SH-SY5Y (cell line): ENCODE measurements around the gene ACSL5.

Experiments used
- GATA2 ChIP-seq: IDR thresholded peaks from 2 replicates; pipeline ENCODE4 v1.6.1; 2011; ENCODE audit warnings: mild to moderate bottlenecking, low read depth, low read length
- GATA3 ChIP-seq: IDR thresholded peaks from 2 replicates; pipeline ENCODE4 v1.6.1; 2011; ENCODE audit warnings: low read depth, mild to moderate bottlenecking, low read length, moderate library complexity

DNA sequence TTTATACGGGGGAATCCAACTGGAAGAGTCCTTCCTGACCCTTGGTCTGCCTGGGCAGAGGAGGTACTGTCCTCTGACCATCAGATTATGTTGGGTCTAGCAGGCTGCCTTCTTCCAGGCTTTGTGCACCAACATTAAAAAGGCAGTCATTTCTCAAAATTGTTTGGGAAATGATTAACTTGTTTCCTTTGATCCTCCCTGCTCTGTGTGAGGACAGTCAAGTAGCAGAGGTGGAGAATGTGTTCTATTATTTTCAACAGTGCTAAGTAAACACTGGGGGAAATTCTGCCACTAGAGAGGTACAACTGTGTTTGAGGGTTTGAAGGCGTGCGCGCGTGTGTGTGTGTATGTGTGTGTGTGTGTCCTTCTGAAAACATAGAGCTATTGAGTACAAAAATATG, 20.6 kb downstream of the ACSL5 start:
- TF ChIP-seq GATA2, result no peak
- no peak for TF ChIP-seq GATA3
